Measurements from ENCODE around the gene DAPK1.

The DAPK1 gene

DNA sequence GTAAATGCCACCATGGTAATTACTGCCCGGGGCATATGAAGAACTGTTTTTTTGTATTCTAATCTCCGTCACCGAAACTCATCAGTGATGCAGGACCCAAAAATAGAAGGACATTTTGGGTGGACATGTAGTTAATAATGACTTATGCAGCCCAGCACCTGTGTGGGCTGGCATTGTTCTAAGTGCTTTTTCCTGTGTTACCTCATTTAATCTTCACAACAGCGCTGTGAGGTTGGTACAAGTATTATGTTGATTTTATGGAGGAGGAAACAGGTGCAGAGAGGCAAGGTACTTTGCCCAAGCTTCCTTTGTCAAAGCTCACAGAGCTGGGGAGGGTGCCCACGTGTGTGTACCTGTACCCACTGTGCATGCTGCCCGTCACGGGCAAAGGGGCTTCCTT, 58.4 kb downstream of the DAPK1 start:
- no peak for DNase-seq
- Mint-ChIP-seq H3K27me3 (peaks cover 16% of the 10 kb centered on the region), H3K4me1 (ENCODE audit: low read depth) (no peaks in the 10 kb centered on the region), H3K36me3 (ENCODE audit: low read depth) (no peaks in the 10 kb centered on the region), H3K27ac (no peak overlapping the region), H3K4me3 (no peak overlapping the region), H3K9me3 (no peaks in the 10 kb centered on the region)

DNA sequence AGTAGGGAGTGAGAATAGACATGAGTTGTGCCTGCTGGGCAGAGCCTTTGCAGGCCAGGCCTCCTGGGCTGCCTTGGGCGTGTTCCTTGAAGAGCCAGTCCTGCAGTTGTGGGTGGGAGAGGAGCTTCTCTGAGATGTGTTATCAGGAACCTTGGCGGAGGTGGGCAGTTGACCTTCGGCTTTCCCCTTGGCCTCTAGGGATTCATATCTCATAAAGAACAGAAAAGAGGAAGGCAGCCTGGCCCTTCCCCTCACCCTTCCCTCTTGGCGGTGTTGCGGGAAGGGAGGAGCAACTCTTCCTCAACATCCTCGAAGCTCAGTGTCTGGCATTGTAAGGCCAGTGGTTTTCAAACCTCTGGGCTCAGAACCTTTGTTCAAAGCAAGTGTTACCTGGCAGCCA, 59.2 kb downstream of the DAPK1 start:
- H3K27me3 Mint-ChIP-seq, result peaks cover 13% of the 10 kb centered on the region
- H3K27ac Mint-ChIP-seq, result no peak overlapping the region
- no peak for DNase-seq
- no peak overlapping the region for H3K4me3 Mint-ChIP-seq
- no peaks in the 10 kb centered on the region for H3K36me3 Mint-ChIP-seq (ENCODE audit: low read depth)
- H3K4me1 Mint-ChIP-seq (ENCODE audit: low read depth), result no peaks in the 10 kb centered on the region
- no peaks in the 10 kb centered on the region for H3K9me3 Mint-ChIP-seq

- no peak overlapping the region for H3K4me3 Mint-ChIP-seq
- H3K27ac Mint-ChIP-seq, result no peak overlapping the region
- no peaks in the 10 kb centered on the region for H3K36me3 Mint-ChIP-seq (ENCODE audit: low read depth)
- H3K27me3 Mint-ChIP-seq, result peaks cover 13% of the 10 kb centered on the region
- H3K4me1 Mint-ChIP-seq (ENCODE audit: low read depth), result no peaks in the 10 kb centered on the region
- no peak for DNase-seq
- H3K9me3 Mint-ChIP-seq, result no peaks in the 10 kb centered on the region
These were observed 60.3 kb downstream of the DAPK1 start for GRCh38 chr9:87557996-87558395.

- Mint-ChIP-seq H3K9me3 (no peaks in the 10 kb centered on the region), H3K27me3 (peaks cover 15% of the 10 kb centered on the region), H3K4me3 (no peak overlapping the region), H3K4me1 (ENCODE audit: low read depth) (no peaks in the 10 kb centered on the region), H3K36me3 (ENCODE audit: low read depth) (no peaks in the 10 kb centered on the region), H3K27ac (no peak overlapping the region)
- no peak for DNase-seq
These were observed 61.0 kb downstream of the DAPK1 start for GRCh38 chr9:87558606-87559190.

GRCh38 chr9:87562062-87562461, 64.4 kb downstream of the DAPK1 start:
- H3K27me3 Mint-ChIP-seq, result peaks cover 11% of the 10 kb centered on the region
- DNase-seq, result no peak
- H3K4me3 Mint-ChIP-seq, result no peak overlapping the region
- H3K27ac Mint-ChIP-seq, result no peak overlapping the region
- no peaks in the 10 kb centered on the region for H3K4me1 Mint-ChIP-seq (ENCODE audit: low read depth)
- H3K36me3 Mint-ChIP-seq (ENCODE audit: low read depth), result no peaks in the 10 kb centered on the region
- H3K9me3 Mint-ChIP-seq, result no peaks in the 10 kb centered on the region

DNA sequence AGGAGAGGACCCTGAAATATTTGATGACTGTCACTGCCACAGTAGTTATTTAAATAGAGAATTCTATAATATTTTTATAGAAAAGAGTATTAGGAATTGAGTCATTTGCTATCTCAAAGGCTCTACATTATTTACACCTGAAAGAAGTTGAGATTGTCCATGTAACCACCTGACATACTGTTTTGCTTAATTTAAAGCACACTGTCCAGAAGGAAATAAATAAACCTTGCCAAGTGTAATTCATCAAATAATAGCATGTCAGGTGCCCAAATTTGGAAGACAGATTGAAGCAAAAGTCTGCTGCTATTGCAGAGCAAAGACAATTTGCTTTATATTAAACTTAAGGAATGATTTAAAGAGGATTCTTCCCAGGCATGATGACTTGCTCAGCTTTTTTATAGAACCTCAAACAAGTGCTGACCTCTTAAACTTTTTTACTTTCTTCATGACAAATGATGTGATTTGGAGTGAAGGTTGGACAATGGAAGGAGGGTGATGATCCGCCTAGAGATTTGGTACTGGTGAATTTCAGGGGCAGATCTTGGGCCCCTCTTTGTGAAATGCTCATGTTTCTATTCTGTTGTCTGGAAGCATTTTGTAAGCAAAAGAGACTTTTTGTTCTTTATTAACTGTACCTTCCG, 65.0 kb downstream of the DAPK1 start:
- H3K36me3 Mint-ChIP-seq (ENCODE audit: low read depth), result no peaks in the 10 kb centered on the region

DNA sequence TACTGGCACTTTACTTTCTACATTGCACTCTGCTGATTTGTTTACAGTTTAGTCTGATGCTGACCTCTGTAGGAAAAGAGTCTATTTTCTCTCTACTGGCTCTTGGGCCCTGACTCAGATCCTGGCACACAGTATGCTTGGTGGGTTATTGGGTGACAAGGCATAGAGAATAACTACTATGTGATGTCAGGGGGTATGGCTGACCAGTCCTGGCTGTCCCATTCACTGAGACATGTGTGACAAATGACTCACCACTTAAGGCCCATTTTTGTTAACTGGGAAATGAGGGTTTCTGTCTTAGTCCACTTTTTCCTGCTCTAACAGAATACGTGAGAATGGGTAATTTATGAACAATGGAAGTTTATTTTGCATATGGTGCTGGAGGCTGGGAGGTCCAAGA, 66.4 kb downstream of the DAPK1 start:
- Mint-ChIP-seq H3K9me3 (no peaks in the 10 kb centered on the region), H3K4me1 (ENCODE audit: low read depth) (no peaks in the 10 kb centered on the region), H3K27ac (no peak overlapping the region), H3K36me3 (ENCODE audit: low read depth) (no peaks in the 10 kb centered on the region), H3K27me3 (peaks cover 8% of the 10 kb centered on the region), H3K4me3 (no peak overlapping the region)
- DNase-seq, result no peak

More for the DNA sequence above, 65.0 kb downstream of the DAPK1 start:
- no peaks in the 10 kb centered on the region for H3K4me1 Mint-ChIP-seq (ENCODE audit: low read depth)
- no peak for DNase-seq
- H3K27me3 Mint-ChIP-seq, result peaks cover 11% of the 10 kb centered on the region
- no peak overlapping the region for H3K27ac Mint-ChIP-seq
- H3K9me3 Mint-ChIP-seq, result no peaks in the 10 kb centered on the region
- H3K4me3 Mint-ChIP-seq, result no peak overlapping the region

GRCh38 chr9:87564791-87565241, 67.1 kb downstream of the DAPK1 start:
- no peaks in the 10 kb centered on the region for H3K36me3 Mint-ChIP-seq (ENCODE audit: low read depth)
- no peak for DNase-seq
- no peak overlapping the region for H3K27ac Mint-ChIP-seq
- no peaks in the 10 kb centered on the region for H3K4me1 Mint-ChIP-seq (ENCODE audit: low read depth)
- peaks cover 8% of the 10 kb centered on the region for H3K27me3 Mint-ChIP-seq
- H3K4me3 Mint-ChIP-seq, result no peak overlapping the region
- H3K9me3 Mint-ChIP-seq, result no peaks in the 10 kb centered on the region

DNA sequence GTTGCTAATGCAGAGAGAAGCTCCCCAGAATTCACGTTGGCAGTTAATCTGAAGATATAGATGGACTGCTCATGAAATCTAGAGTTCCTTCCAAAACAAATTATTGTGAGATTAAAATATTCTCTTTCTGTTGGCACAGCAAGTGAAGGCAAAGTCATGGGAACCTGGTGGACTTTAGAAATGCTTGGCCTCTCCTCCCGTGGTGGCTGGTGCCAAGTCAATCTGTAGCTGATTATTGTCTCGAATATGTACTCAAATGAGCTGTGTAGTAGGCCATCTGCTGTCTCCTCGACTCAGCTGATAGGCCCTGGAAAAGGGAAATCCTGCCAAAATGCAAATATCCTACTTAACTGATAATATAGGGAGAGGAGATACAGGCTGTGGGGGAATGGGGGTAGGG, 69.3 kb downstream of the DAPK1 start:
- Mint-ChIP-seq H3K4me1 (ENCODE audit: low read depth) (no peaks in the 10 kb centered on the region), H3K36me3 (ENCODE audit: low read depth) (no peaks in the 10 kb centered on the region), H3K4me3 (no peak overlapping the region), H3K27ac (no peak overlapping the region), H3K9me3 (no peaks in the 10 kb centered on the region), H3K27me3 (peaks cover 8% of the 10 kb centered on the region)
- DNase-seq, result no peak

GRCh38 chr9:87567571-87567970, 69.9 kb downstream of the DAPK1 start:
- DNase-seq, result no peak
- no peak overlapping the region for H3K4me3 Mint-ChIP-seq
- no peaks in the 10 kb centered on the region for H3K9me3 Mint-ChIP-seq

GRCh38 chr9:87567983-87568382, 70.3 kb downstream of the DAPK1 start:
- Mint-ChIP-seq H3K9me3 (no peaks in the 10 kb centered on the region), H3K27ac (no peak overlapping the region), H3K36me3 (ENCODE audit: low read depth) (no peaks in the 10 kb centered on the region), H3K27me3 (peaks cover 8% of the 10 kb centered on the region), H3K4me1 (ENCODE audit: low read depth) (no peaks in the 10 kb centered on the region), H3K4me3 (no peak overlapping the region)
- DNase-seq, result no peak

More at GRCh38 chr9:87567571-87567970, 69.9 kb downstream of the DAPK1 start:
- Mint-ChIP-seq H3K36me3 (ENCODE audit: low read depth) (no peaks in the 10 kb centered on the region), H3K27ac (no peak overlapping the region), H3K4me1 (ENCODE audit: low read depth) (no peaks in the 10 kb centered on the region), H3K27me3 (peaks cover 8% of the 10 kb centered on the region)

DNA sequence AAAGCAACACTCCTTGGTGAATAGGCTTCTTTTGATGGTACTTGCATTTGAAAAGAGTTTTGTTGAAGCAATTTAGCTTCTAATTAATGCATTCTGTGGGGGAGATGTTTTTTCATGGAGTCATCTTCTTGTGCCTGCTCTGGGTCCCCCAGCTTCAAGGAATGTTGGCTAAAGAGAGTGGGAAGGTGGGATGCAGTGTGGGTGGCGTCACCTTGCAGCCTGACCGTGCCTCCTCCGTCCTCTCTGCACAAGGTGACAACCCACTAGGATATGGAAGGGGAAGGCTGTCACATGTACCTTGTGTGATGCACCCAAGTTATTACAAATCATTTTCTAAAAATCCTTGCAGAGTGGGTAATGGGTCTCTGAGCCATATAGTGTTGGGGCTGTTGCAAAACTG, 70.7 kb downstream of the DAPK1 start:
- H3K9me3 Mint-ChIP-seq, result no peaks in the 10 kb centered on the region
- no peak overlapping the region for H3K4me3 Mint-ChIP-seq
- H3K36me3 Mint-ChIP-seq (ENCODE audit: low read depth), result no peaks in the 10 kb centered on the region
- DNase-seq, result no peak
- peaks cover 8% of the 10 kb centered on the region for H3K27me3 Mint-ChIP-seq
- H3K4me1 Mint-ChIP-seq (ENCODE audit: low read depth), result no peaks in the 10 kb centered on the region
- no peak overlapping the region for H3K27ac Mint-ChIP-seq

DNA sequence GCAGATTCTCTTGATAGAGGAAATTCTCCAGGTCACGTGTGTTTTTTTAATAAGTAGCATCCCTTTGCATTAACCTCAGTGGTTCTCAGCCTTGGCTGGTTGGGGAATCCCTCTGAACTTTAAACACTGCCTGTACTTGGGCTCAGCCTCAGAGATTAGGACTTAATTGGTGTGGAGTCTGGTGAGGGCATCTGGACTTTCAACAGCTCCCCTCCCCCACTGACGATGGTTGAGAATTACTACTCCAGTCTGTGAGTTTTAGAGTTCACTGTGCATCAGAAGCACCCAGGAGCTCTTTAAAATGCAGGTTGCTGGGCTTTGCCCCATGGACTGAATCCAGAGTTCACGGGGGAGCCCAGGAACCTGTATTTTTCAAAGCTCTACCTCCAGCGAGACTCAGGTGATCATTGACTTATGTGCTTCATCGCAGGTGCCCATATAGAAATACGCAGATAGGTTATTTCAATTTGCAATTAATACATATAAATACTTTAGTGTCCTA, 71.4 kb downstream of the DAPK1 start:
- no peak overlapping the region for H3K27ac Mint-ChIP-seq

DNA sequence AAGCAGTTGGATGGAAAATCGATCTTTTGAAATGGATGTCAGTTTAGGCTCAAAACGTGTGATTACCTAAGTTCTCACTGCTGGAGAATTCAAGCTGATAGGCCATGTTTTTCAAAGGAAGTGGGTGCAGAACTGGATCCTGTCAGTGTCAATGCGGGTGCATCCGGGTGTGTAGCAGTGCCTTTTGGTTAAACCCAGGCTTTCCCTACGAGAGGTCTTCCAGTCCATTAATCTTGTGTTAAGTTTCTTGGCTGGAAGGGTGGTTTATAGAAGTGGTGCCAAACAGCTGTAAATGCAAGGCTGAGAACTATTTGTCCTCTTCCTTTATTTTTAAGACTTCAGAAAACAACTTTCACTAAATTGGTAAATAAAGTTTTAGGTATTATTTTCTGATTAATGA, 71.9 kb downstream of the DAPK1 start:
- Mint-ChIP-seq H3K27me3 (peaks cover 6% of the 10 kb centered on the region), H3K27ac (no peak overlapping the region), H3K4me1 (ENCODE audit: low read depth) (no peaks in the 10 kb centered on the region), H3K36me3 (ENCODE audit: low read depth) (no peaks in the 10 kb centered on the region), H3K9me3 (no peaks in the 10 kb centered on the region), H3K4me3 (no peak overlapping the region)
- no peak for DNase-seq

More for the DNA sequence above, 71.4 kb downstream of the DAPK1 start:
- Mint-ChIP-seq H3K9me3 (no peaks in the 10 kb centered on the region), H3K27me3 (peaks cover 6% of the 10 kb centered on the region), H3K4me3 (no peak overlapping the region), H3K4me1 (ENCODE audit: low read depth) (no peaks in the 10 kb centered on the region), H3K36me3 (ENCODE audit: low read depth) (no peaks in the 10 kb centered on the region)
- DNase-seq, result no peak

DNA sequence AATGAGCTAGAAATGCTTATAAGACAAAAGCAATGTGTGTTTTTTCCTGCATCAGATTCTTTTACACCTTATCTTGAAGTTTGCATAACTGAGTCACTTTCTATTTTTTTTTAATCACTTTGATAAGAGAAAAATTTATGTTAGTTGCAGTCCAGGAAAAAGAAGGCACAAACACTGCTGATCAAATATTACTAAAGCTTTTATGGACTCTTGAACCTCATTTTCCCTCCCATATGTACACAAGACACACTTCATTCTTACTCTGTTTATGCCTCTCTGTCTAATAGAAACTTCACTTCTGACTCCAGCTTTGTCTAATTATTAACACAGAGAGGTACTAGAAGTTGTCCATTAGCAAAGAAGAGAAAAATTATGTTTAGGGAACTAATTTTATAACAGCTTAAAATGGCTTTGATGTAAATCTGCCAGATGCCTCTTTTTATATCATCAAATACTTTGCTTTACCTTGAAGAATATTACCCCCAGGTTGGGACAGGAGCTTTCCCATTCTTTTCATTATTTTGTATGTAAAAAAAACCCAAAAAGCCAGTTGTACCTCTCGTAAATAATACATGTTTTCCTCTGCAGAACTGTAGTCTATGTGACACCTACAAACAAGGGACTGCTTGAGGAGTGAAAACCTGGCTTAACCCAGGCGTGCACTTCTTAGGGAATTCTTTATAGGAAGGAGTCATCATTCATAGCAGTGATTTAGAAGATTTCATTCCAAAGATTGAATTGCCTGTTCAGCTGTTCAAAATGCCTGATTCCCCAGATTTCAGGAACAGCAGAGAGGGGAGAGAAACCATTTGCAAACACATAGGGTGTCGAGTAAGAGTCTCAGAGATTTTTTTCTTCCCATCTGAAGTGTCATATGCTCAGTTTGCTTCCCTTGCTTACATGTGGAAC, 72.6 kb downstream of the DAPK1 start:
- Mint-ChIP-seq H3K27ac (no peak overlapping the region), H3K36me3 (ENCODE audit: low read depth) (no peaks in the 10 kb centered on the region), H3K9me3 (no peaks in the 10 kb centered on the region), H3K4me3 (no peak overlapping the region), H3K27me3 (no peaks in the 10 kb centered on the region), H3K4me1 (ENCODE audit: low read depth) (no peaks in the 10 kb centered on the region)
- no peak for DNase-seq

Measured in activated T-cell treated with anti-CD3 and anti-CD28 coated beads, Interleukin-2, amount 50 U/mL, for 24 hours (primary cell).